ENCODE results near the gene ZSWIM9. TPM values are rescaled to one million over a fixed set of nuclear protein-coding genes. Genes with fewer than 3 reads are reported as not detected.
A peak's percentile ranks its signal among the peaks of the same experiment; 100 is the strongest.

The ZSWIM9 gene
- total and polyA plus RNA-seq, 8 donors = 1.3 to 28.0 (median 3.8) TPM

GRCh38 chr19:48186541-48186991 lies 16.1 kb downstream of the ZSWIM9 start:
- peaks cover 0 to 9% (median 3%) of the 10 kb centered on the region in 4 donors for H3K9me3 ChIP-seq
- no peaks in the 10 kb centered on the region for H3K27me3 ChIP-seq
- no peak for TF ChIP-seq POLR2A (IDR thresholded peaks at IDR 0.05)
- no peak for TF ChIP-seq EP300 (IDR thresholded peaks at IDR 0.05)
- no peak for TF ChIP-seq POLR2AphosphoS5 (IDR thresholded peaks at IDR 0.05)
- no peak for TF ChIP-seq CTCF (IDR thresholded peaks at IDR 0.05)
- WGBS, 5 donors = 85 to 90% (median 86%) methylated on average over 7 to 8 of the region's 8 CpGs
- DNase-seq = no peak
- intact Hi-C loops (cut with DNase I; ENCODE audit: low total_unique reads) = no loop called here
- H3K36me3 ChIP-seq = peaks cover 0 to 34% (median 26%) of the 10 kb centered on the region in 4 donors
- H3K4me3 ChIP-seq = no peak overlapping the region
- no peak overlapping the region for H3K27ac ChIP-seq
- no peaks in the 10 kb centered on the region for H3K4me1 ChIP-seq

- peaks cover 0 to 10% (median 0%) of the 10 kb centered on the region in 3 donors for H3K27me3 ChIP-seq
- H3K4me3 ChIP-seq = no peak overlapping the region
- WGBS, 5 donors = 60 to 84% (median 71%) methylated on average over 13 of the region's 13 CpGs
- H3K4me1 ChIP-seq = no peaks in the 10 kb centered on the region
- intact Hi-C loops (cut with DNase I; ENCODE audit: low total_unique reads) = no loop called here
- DNase-seq = peak; percentile 61 to 69
- peak in 1 of 3 donors; percentile 16 for TF ChIP-seq POLR2AphosphoS5 (IDR thresholded peaks at IDR 0.05)
- TF ChIP-seq CTCF (IDR thresholded peaks at IDR 0.05) = peak in 3 of 7 experiments; percentile 10 to 46 (median 14)
- TF ChIP-seq EP300 (IDR thresholded peaks at IDR 0.05) = no peak
- H3K36me3 ChIP-seq = peaks cover 0 to 24% (median 20%) of the 10 kb centered on the region in 4 donors
- H3K27ac ChIP-seq = no peak overlapping the region
- no peaks in the 10 kb centered on the region for H3K9me3 ChIP-seq
Measured at GRCh38 chr19:48190288-48190884, 19.9 kb downstream of the ZSWIM9 start.

- Histone ChIP-seq H3K9me3 (no peaks in the 10 kb centered on the region), H3K4me1 (no peaks in the 10 kb centered on the region), H3K27ac (no peak overlapping the region), H3K36me3 (peaks cover 0 to 24% (median 20%) of the 10 kb centered on the region in 4 donors), H3K4me3 (no peak overlapping the region), H3K27me3 (peaks cover 0 to 13% (median 0%) of the 10 kb centered on the region in 3 donors)
- TF ChIP-seq POLR2A (IDR thresholded peaks at IDR 0.05) (no peak), POLR2AphosphoS5 (IDR thresholded peaks at IDR 0.05) (no peak), EP300 (IDR thresholded peaks at IDR 0.05) (no peak)
- 88 to 96% (median 95%) methylated on average over 3 of the region's 3 CpGs for WGBS, 5 donors
- no peak for DNase-seq
- intact Hi-C loops (cut with DNase I; ENCODE audit: low total_unique reads) = no loop called here
Measured at GRCh38 chr19:48190885-48191284, 20.4 kb downstream of the ZSWIM9 start.

GRCh38 chr19:48192750-48193149 lies 22.3 kb downstream of the ZSWIM9 start:
- TF ChIP-seq CTCF (IDR thresholded peaks at IDR 0.05) (no peak), POLR2AphosphoS5 (IDR thresholded peaks at IDR 0.05) (no peak), POLR2A (IDR thresholded peaks at IDR 0.05) (no peak), EP300 (IDR thresholded peaks at IDR 0.05) (no peak)
- WGBS, 5 donors = 87 to 96% (median 89%) methylated on average over 7 of the region's 7 CpGs

More at GRCh38 chr19:48192750-48193149, 22.3 kb downstream of the ZSWIM9 start:
- DNase-seq = no peak
- Histone ChIP-seq H3K4me1 (peaks cover 0 to 10% (median 4%) of the 10 kb centered on the region in 4 donors), H3K36me3 (peaks cover 0 to 24% (median 16%) of the 10 kb centered on the region in 4 donors), H3K9me3 (no peaks in the 10 kb centered on the region), H3K27ac (no peak overlapping the region), H3K27me3 (peaks cover 0 to 13% (median 0%) of the 10 kb centered on the region in 3 donors), H3K4me3 (no peak overlapping the region)
- intact Hi-C loops (cut with DNase I; ENCODE audit: low total_unique reads) = no loop called here
